Measurements from ENCODE around the gene SRGAP1.
"Not testable (repeated sequence)": the region's sequence is repeated elsewhere in the genome, so short reads cannot be mapped to it uniquely, and the experiment has no call there.

The SRGAP1 gene

DNA sequence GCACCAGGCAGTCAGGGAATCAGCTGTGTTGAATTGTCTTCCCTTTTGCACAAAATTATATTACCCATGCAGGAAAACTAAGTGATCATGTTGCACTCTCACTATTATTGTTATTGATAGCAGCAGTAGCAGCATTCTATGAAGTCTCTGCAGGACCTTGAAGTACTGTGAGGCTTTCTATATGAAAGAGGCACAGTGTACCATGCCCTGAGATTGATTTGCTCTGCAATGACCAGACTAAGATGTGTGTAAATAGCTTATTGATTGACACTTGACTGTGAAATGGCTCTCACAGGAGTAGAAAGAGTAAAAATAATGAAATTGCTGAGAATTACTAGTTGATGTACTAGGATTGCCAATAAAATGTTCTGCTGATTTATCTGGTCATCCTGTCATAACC is 277.7 kb downstream of the SRGAP1 start:
- DNase-seq (ENCODE audit: low read depth, low spot score): no peak

DNA sequence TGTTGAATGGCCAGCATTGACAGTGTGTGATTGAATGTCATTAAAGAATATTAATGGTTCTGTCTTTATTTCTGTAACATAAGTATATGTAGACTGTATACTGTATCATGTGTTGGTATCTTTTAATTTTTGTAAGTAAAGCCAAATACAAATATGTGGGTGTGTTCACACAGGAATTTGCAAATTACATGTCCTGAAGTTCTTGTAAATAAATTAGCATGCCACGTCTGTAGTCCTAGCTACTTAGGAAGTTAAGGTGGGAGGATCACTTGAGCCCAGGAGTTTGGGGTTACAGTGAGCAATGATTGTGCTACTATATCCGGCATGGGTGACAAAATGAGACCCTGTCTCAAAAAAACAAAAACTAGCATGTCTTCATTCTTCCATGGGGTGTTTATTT is 278.5 kb downstream of the SRGAP1 start:
- DNase-seq (ENCODE audit: low read depth, low spot score): no peak

DNA sequence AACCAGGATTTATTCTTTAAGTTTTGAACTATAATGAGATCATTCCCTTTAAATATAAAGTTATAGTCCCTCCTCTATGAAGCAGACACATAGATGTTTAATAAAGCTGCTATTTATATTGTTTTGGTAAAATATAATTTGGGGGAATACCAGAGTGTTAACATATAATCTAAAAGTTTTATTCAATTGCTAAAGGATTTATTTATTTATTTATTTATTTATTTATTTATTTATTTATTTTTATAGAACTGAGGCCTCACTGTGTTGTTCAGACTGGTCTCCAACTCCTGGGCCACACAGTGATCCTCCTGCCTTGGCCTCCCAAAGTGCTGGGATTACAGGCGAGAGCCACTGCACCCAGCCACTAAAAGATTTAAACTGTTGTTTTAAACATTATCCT is 278.9 kb downstream of the SRGAP1 start:
- no peak for DNase-seq (ENCODE audit: low read depth, low spot score)

GRCh38 chr12:64124511-64125197 is 280.2 kb downstream of the SRGAP1 start:
- no peak for DNase-seq (ENCODE audit: low read depth, low spot score)

DNA sequence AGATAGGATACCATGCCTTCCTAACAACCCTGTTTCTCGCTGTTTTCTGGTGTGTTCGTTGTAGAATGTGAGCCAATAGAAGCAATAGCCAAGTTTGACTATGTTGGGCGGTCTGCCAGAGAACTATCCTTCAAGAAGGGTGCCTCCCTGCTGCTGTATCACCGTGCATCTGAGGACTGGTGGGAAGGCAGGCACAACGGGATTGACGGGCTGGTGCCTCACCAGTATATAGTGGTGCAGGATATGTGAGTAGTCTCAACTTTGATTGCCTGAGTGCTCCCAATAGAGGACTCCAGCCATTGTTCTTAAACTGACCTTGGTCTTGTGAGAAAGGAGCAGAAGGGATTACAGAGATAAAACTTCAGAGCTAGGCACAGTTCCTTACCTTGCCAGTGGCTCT is 281.4 kb downstream of the SRGAP1 start:
- no peak for DNase-seq (ENCODE audit: low read depth, low spot score)

DNA sequence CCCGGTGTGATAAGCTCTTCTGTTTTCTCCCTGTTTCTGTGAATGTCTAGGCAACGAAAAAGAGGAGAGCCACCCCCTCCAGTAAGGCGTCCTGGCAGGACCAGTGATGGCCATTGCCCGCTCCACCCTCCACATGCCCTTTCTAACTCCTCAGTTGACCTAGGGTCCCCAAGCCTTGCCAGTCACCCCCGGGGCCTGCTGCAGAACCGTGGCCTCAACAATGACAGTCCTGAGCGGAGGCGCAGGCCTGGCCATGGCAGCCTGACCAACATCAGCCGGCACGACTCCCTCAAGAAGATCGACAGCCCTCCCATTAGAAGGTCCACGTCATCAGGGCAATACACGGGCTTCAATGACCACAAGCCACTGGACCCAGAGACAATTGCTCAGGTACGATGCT is 283.3 kb downstream of the SRGAP1 start:
- no peak for DNase-seq (ENCODE audit: low read depth, low spot score)

GRCh38 chr12:64128366-64128765 is 283.9 kb downstream of the SRGAP1 start:
- DNase-seq (ENCODE audit: low read depth, low spot score): no peak

DNA sequence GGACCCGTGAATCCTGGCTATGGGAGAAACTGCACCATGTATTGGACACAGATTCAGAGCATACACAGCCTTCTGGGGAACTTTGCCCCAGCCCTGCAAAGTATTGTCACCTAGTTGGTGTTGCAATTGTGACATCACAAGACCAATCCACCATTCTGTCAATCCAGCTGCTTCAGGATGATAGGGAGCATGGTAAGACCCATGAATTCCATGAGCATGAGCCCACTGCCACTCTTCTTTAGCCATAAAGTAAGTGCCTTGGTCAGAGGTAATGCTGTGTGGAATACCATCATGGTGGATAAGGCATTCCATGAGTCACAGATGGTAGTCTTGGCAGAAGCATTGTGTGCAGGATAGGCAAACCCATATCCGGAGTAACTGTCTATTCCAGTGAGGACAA is 286.0 kb downstream of the SRGAP1 start:
- not testable (repeated sequence) for DNase-seq (ENCODE audit: low read depth, low spot score)

DNA sequence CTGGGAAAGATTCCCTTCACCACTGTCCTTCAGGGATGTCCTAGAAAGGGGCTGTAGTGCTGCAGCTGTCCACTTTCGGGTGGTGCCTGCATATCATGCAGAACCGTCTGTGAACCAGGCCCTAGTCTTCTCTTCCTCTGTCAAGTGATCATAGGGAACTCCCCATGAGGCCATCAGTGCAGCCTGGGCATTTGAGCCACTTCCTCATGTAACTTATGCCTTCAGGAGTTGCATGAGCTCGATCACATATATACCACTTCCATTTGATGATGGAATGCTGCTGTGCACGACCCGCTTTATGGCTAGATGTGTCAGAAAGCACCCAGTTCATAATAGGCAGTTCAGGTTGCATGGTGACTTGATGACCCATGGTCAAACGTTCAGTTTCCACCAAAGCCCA is 287.0 kb downstream of the SRGAP1 start:
- not testable (repeated sequence) for DNase-seq (ENCODE audit: low read depth, low spot score)

DNA sequence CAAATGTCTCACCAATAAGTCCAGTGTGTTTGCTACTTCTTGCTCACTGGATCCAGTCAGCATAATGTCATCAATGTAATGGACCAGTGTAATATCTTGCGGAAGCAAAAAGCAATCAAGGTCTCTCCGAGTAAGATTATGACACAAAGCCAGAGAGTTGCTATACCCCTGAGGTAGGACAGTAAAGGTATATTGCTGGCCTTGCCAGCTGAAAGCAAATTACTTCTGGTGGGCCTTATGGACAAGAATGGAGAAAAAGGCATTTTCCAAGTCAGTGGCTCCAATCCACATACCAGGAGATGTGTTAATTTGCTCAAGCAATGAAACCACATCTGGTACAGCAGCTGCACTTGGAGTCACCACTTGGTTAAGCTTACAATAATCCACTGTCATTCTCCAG is 288.2 kb downstream of the SRGAP1 start:
- not testable (repeated sequence) for DNase-seq (ENCODE audit: low read depth, low spot score)

- no peak for DNase-seq (ENCODE audit: low read depth, low spot score)
Measured at GRCh38 chr12:64137117-64137516, 292.6 kb downstream of the SRGAP1 start.

- no peak for DNase-seq (ENCODE audit: low read depth, low spot score)
Measured at GRCh38 chr12:64139021-64139420, 294.5 kb downstream of the SRGAP1 start.

DNA sequence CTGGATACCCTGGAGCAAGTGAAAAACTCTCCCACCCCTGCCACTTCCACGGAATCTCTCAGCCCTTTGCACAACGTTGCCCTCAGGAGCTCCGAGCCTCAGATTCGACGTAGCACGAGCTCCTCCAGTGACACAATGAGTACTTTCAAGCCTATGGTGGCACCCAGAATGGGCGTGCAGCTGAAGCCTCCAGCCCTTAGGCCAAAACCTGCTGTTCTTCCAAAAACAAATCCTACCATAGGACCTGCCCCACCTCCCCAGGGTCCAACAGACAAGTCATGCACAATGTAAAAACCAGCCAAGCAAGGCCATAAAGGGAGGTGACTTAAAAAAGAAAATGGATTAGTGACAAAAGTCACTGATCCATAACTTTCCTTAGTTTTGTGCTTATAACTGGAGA is 297.9 kb downstream of the SRGAP1 start:
- DNase-seq (ENCODE audit: low read depth, low spot score): no peak

DNA sequence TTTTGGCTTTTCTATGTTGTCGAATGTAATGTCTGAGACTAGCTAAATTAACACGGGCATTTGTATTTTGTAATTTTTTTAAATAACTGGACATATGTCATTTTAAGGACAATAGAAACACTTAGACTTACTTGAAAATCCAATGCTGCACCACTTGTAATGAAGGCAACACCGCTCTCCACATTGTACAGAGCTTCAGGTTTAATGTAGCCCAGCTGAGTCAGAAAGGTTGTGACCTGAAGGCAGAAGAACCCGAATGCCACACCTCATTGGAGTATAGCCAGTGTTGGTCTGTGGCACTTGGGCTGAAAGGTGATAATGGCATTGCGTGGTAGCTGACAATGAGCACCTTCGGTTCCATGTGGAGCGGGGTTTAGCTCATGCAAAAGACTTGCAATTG is 298.3 kb downstream of the SRGAP1 start:
- DNase-seq (ENCODE audit: low read depth, low spot score): no peak

DNA sequence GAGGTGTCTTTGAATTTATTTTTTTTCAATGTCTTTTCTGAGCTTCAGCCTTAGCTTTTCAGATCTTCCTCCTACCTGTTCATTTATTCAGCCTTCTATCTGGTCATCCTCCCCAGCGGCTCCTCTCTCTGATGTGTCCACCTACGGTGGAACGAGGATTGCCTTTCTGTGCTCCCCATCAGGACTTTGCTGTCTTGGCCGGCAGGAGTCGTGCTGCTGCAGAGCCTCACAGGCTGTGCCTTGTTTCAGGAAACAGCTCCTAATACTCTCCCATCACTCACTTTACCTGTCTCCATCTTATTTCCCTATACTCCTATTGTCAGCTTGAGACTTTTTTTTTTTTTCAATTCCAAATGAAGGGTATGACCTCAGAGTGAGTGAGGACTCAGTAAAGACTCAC is 300.7 kb downstream of the SRGAP1 start:
- DNase-seq (ENCODE audit: low read depth, low spot score): no peak

- DNase-seq (ENCODE audit: low read depth, low spot score): peak; percentile 10
Measured at GRCh38 chr12:64147011-64147631, 302.6 kb downstream of the SRGAP1 start.

DNA sequence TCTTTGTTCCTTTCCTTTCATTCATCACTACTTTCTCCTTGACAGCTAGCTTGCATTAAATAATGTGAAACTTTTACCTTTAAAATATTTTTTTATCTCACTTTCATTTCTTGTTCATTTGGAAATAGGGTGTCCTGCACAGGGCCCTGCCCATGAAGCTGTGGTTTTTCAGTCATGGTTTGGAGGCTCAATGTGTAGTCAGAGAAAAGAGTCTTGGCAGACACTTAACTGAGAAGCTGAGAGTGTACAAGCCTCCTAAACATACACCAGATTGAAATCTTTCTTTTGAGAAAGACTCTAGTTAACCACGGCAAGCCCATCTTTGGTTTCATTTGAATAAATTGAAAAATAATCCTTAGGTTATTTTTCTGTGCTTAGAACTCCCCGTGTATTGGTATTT is 303.4 kb downstream of the SRGAP1 start:
- peak; percentile 26 for DNase-seq (ENCODE audit: low read depth, low spot score)

DNA sequence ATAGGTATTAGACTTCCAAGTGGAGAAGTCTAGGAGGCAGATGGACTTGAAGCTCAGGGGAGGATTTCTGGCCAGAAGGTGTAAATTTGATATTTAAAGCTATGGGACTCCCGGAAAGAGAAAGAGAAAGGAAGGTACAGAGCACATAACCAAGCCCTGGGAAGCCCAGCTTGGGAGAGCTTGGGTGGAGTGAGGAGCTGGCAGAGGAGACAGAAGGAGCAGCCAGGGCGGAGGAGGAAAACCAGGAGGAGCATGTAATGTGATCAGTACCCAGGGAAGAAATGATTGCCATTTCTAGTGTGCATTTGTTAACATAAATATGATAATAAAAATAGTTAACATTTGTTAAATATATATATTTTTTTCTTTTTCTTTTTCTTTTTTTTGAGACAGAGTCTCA is 310.2 kb downstream of the SRGAP1 start:
- no peak for DNase-seq (ENCODE audit: low read depth, low spot score)

DNA sequence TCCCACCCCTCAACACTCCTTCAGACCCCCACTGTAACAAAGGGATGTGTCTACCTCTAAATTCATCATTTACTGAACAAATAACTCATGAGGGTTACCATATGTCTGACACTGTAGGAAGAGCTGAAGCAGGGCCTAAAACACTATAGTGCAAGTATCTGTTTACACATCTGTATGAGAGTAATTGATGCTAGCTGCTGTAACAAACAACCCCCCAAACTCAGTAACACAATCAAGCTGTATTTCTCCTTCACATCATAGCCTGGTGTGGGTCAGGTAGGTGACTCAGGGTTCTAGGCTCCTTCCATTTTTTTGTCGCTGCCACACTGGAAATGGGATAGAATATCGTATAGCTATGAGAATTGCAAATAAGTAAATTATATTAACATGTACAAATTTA is 312.6 kb downstream of the SRGAP1 start:
- no peak for DNase-seq (ENCODE audit: low read depth, low spot score)

DNA sequence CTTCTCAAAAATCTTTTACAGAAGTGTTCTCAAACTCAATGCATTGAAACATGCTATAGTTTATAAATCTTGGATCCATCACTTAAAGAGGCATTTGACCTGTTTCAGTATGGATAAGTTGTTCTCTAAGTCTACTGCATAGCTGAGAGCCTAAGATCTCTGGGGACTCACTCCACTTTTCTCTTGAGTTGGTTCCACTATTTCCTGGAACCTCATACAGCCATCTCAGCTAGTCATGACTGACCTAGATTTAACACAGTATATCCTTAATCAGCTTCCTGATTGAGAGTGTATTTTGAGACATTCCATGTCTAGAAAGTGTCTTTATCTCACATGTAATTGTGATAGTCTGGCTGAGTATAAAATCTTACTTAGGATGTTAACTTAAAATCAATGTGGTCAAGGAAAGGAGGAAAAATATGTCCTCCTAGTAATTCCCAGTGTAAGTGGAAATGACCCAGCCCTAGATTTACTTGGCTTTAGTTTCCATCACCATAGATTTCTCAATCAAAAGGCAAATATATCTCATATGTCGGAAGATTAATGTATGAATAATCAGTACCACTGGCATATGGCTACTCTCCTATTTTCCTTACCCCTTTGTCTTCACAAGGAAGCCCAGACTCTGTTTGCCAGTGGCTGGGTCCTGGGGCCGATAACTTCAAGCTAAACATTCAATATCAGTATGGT is 315.7 kb downstream of the SRGAP1 start:
- DNase-seq (ENCODE audit: low read depth, low spot score): no peak

DNA sequence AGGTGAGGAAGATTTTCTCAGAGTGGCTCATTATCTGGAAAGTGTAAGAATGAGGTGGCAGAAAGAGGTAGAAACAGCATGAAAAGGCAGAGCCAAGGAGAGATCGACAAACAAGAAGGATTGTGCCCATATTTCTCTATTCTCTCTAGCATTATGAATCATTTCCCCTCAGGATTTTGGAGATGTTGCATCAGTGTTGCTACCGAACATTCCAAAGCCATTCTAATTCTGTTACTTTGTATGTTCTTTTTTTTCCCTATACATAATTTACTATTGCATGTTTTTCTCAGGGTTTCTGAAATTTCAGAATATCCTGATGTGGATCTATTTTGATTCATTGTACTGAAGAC is 316.2 kb downstream of the SRGAP1 start:
- DNase-seq (ENCODE audit: low read depth, low spot score): no peak

DNA sequence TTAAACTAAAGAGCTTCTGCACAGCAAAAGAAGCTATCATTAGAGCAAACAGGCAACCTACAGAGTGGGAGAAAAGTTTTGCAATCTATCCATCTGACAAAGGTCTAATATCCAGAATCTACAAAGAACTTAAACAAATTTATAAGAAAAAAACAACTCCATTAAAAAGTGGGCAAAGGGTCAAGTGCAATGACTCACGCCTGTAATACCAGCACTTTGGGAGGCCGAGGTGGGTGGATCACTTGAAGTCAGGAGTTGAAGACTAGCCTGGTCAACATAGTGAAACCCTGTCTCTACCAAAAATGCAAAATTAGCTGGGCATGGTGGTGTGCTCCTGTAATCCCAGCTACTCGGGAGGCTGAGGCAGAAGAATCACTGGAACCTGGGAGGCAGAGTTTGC is 322.1 kb downstream of the SRGAP1 start:
- not testable (repeated sequence) for DNase-seq (ENCODE audit: low read depth, low spot score)

GRCh38 chr12:64167041-64167440 is 322.5 kb downstream of the SRGAP1 start:
- DNase-seq (ENCODE audit: low read depth, low spot score): not testable (repeated sequence)

Measured in astrocyte of the hippocampus (primary cell).